ENCODE results near the gene RRAGB.
"Not testable (repeated sequence)": the region's sequence is repeated elsewhere in the genome, so short reads cannot be mapped to it uniquely, and the experiment has no call there.

The RRAGB gene

GRCh38 chrX:55774419-55774818 is 56.9 kb downstream of the RRAGB start:
- DNase-seq (ENCODE audit: low spot score) = not testable (repeated sequence)

GRCh38 chrX:55777596-55777995 is 60.0 kb downstream of the RRAGB start:
- no peak for DNase-seq (ENCODE audit: low spot score)

- DNase-seq (ENCODE audit: low spot score) = no peak
Measured at GRCh38 chrX:55778322-55778721, 60.8 kb downstream of the RRAGB start.

GRCh38 chrX:55783723-55784122 is 66.2 kb downstream of the RRAGB start:
- no peak for DNase-seq (ENCODE audit: low spot score)

- no peak for DNase-seq (ENCODE audit: low spot score)
Measured at GRCh38 chrX:55787063-55787462, 69.5 kb downstream of the RRAGB start.

GRCh38 chrX:55787727-55788126 is 70.2 kb downstream of the RRAGB start:
- no peak for DNase-seq (ENCODE audit: low spot score)

GRCh38 chrX:55794405-55794804 is 76.9 kb downstream of the RRAGB start:
- DNase-seq (ENCODE audit: low spot score) = no peak

- no peak for DNase-seq (ENCODE audit: low spot score)
Measured at GRCh38 chrX:55796496-55796895, 78.9 kb downstream of the RRAGB start.

- no peak for DNase-seq (ENCODE audit: low spot score)
Measured at GRCh38 chrX:55801811-55802210, 84.3 kb downstream of the RRAGB start.

All from NAMALWA (cell line).